ENCODE measurements around the gene NAT8L. TPM values are rescaled to one million over a fixed set of nuclear protein-coding genes. Genes with fewer than 3 reads are reported as not detected.

Gene NAT8L
- total RNA-seq, 4 donors from 2014 or later: 7.3 to 39.0 (median 14.1) TPM

GRCh38 chr4:2036327-2036726, 22.8 kb upstream of the NAT8L start:
- no peak for DNase-seq (ENCODE audit: low spot score)
- no peak for TF ChIP-seq CTCF (IDR thresholded peaks at IDR 0.05)
- no peak for ATAC-seq (ENCODE audit: low FRiP score)

GRCh38 chr4:2036866-2037265, 22.3 kb upstream of the NAT8L start:
- DNase-seq (ENCODE audit: low spot score) (no peak), ATAC-seq (ENCODE audit: low FRiP score) (no peak)
- no peak for TF ChIP-seq CTCF (IDR thresholded peaks at IDR 0.05)

- no peak for DNase-seq (ENCODE audit: low spot score)
- TF ChIP-seq CTCF (IDR thresholded peaks at IDR 0.05): no peak
- ATAC-seq (ENCODE audit: low FRiP score): no peak
Measured at GRCh38 chr4:2040391-2041238, 18.5 kb upstream of the NAT8L start.

GRCh38 chr4:2041239-2042130, 17.6 kb upstream of the NAT8L start:
- DNase-seq (ENCODE audit: low spot score): peak; percentile 31
- peak; percentile 48 for ATAC-seq (ENCODE audit: low FRiP score)
- TF ChIP-seq CTCF (IDR thresholded peaks at IDR 0.05): no peak

GRCh38 chr4:2042204-2042946, 16.8 kb upstream of the NAT8L start:
- ATAC-seq (ENCODE audit: low FRiP score) (peak; percentile 19), DNase-seq (ENCODE audit: low spot score) (peak; percentile 21)
- no peak for TF ChIP-seq CTCF (IDR thresholded peaks at IDR 0.05)

- no peak for ATAC-seq (ENCODE audit: low FRiP score)
- peak; percentile 3 for DNase-seq (ENCODE audit: low spot score)
- TF ChIP-seq CTCF (IDR thresholded peaks at IDR 0.05): no peak
Measured at GRCh38 chr4:2042947-2043395, 16.2 kb upstream of the NAT8L start.
